Spleen (tissue), 7 donors: Measurements from ENCODE around the gene KCNH3.

Experiments
- CTCF ChIP-seq, 11 experiments: fragments of 200-600 bp in 7 of 11; fragments of 450-650 bp in 4 of 11; sonication (generic) in 4 of 11; IDR thresholded peaks in 8 of 11; conservative IDR thresholded peaks in 3 of 11; 1 replicate in 7 of 11; 2 replicates in 4 of 11; pipeline versions ENCODE4 v1.4.0 to v1.8.0; 2016 to 2021; ENCODE audit warnings: antibody characterized with exemption in 11 of 11, inconsistent platforms in 4 of 11, mild to moderate bottlenecking in 1 of 11
- POLR2A ChIP-seq, 3 donors: fragments of 450-650 bp; IDR thresholded peaks; one replicate each; pipeline ENCODE4 v1.5.1; 2017; ENCODE audit warnings: antibody characterized with exemption in 3 of 3, mild to moderate bottlenecking in 1 of 3
- donor health status: DM: no; HTN: no; CAD: no; lungs with moderate emphysema.
- donor health status: DM: no; HTN: no; CAD: no.
- donor health status: DM: no; HTN: no; CAD: no.

GRCh38 chr12:49525942-49526341, 12.9 kb upstream of the KCNH3 start:
- TF ChIP-seq CTCF (IDR thresholded peaks at IDR 0.05 in 8 of 11, conservative IDR thresholded peaks at IDR 0.05 in 3 of 11) (no peak), POLR2A (IDR thresholded peaks at IDR 0.05) (no peak)
